Activated naive CD8-positive, alpha-beta T cell treated with anti-CD3 and anti-CD28 coated beads, Interleukin-2, amount 50 U/mL, for 16 hours (primary cell): ENCODE data around the gene DAAM2.

Source experiments
- DNase-seq: peaks from one replicate; pipeline ENCODE4 v3.0.0-alpha.2; 2020; ENCODE audit warnings: low read depth, low spot score

Gene DAAM2

GRCh38 chr6:39884696-39885095 lies 92.5 kb downstream of the DAAM2 start:
- no peak for DNase-seq

- DNase-seq = no peak
Observed at GRCh38 chr6:39885691-39886090, 93.5 kb downstream of the DAAM2 start.

- DNase-seq = no peak
Observed at GRCh38 chr6:39886871-39887270, 94.7 kb downstream of the DAAM2 start.

GRCh38 chr6:39887692-39888450 lies 95.7 kb downstream of the DAAM2 start:
- no peak for DNase-seq

GRCh38 chr6:39889229-39889628 lies 97.1 kb downstream of the DAAM2 start:
- DNase-seq = no peak

- no peak for DNase-seq
Observed at GRCh38 chr6:39891353-39891752, 99.2 kb downstream of the DAAM2 start.

- DNase-seq = no peak
Observed at GRCh38 chr6:39891976-39892375, 99.8 kb downstream of the DAAM2 start.

- DNase-seq = no peak
Observed at GRCh38 chr6:39892490-39893129, 100.4 kb downstream of the DAAM2 start.

- no peak for DNase-seq
Observed at GRCh38 chr6:39893286-39893685, 101.1 kb downstream of the DAAM2 start.

- DNase-seq = no peak
Observed at GRCh38 chr6:39896701-39897100, 104.5 kb downstream of the DAAM2 start.

- DNase-seq = no peak
Observed at GRCh38 chr6:39897698-39898097, 105.5 kb downstream of the DAAM2 start.

GRCh38 chr6:39898625-39899024 lies 106.4 kb downstream of the DAAM2 start:
- DNase-seq = no peak

GRCh38 chr6:39899554-39900295 lies 107.5 kb downstream of the DAAM2 start:
- no peak for DNase-seq

- DNase-seq = no peak
Observed at GRCh38 chr6:39901116-39901655, 109.0 kb downstream of the DAAM2 start.

- DNase-seq = no peak
Observed at GRCh38 chr6:39901670-39902069, 109.5 kb downstream of the DAAM2 start.

GRCh38 chr6:39902136-39902535 lies 110.0 kb downstream of the DAAM2 start:
- no peak for DNase-seq

GRCh38 chr6:39902786-39903465 lies 110.8 kb downstream of the DAAM2 start:
- no peak for DNase-seq

GRCh38 chr6:39903656-39904055 lies 111.5 kb downstream of the DAAM2 start:
- no peak for DNase-seq

GRCh38 chr6:39904946-39905639 lies 112.9 kb downstream of the DAAM2 start:
- no peak for DNase-seq

GRCh38 chr6:39905640-39905975 lies 113.4 kb downstream of the DAAM2 start:
- no peak for DNase-seq

GRCh38 chr6:39906318-39906761 lies 114.2 kb downstream of the DAAM2 start:
- no peak for DNase-seq
